Vagina (tissue), 2 donors: Measurements from ENCODE around the gene SLC5A10. TPM values are rescaled to one million over a fixed set of nuclear protein-coding genes. Genes with fewer than 3 reads are reported as not detected.

ENCODE experiments used
- DNase-seq, 2 donors: peaks; one replicate each; pipeline ENCODE4 v3.0.0-alpha.2; 2017; ENCODE audit errors: extremely low spot score in 2 of 2
- H3K27ac ChIP-seq: fragments of 200-600 bp; sonication (generic); one replicate; pipeline ENCODE4 v1.5.1; 2019
- H3K27me3 ChIP-seq: fragments of 200-600 bp; sonication (generic); one replicate; pipeline ENCODE4 v1.5.1; 2019
- H3K36me3 ChIP-seq, 2 donors: fragments of 200-600 bp; sonication (generic); one replicate each; pipeline ENCODE4 v1.5.1; 2017 to 2019
- H3K4me1 ChIP-seq: fragments of 200-600 bp; sonication (generic); one replicate; pipeline ENCODE4 v1.5.1; 2019
- H3K4me3 ChIP-seq, 2 donors: fragments of 200-600 bp; sonication (generic); 1 replicate in 1 of 2; 2 replicates in 1 of 2; pipeline ENCODE4 v1.5.1; 2016 to 2019
- H3K9me3 ChIP-seq: fragments of 200-600 bp; sonication (generic); one replicate; pipeline ENCODE4 v1.5.1; 2019
- POLR2A ChIP-seq, 2 donors: fragments of 450-650 bp; IDR thresholded peaks; one replicate each; pipeline ENCODE4 v1.6.1; 2017; ENCODE audit warnings: antibody characterized with exemption in 2 of 2, mild to moderate bottlenecking in 2 of 2, moderate library complexity in 2 of 2
- POLR2AphosphoS5 ChIP-seq, 2 donors: sonication (generic); formaldehyde crosslinking; IDR thresholded peaks; one replicate each; pipeline ENCODE4 v1.9.0; 2017; ENCODE audit warnings: antibody characterized with exemption in 2 of 2, mild to moderate bottlenecking in 2 of 2, low read depth in 1 of 2; ENCODE audit not compliant: insufficient read depth in 1 of 2
- intact Hi-C: fragments of 100-400 bp; cut with DNase I; formaldehyde crosslinking; loops from one replicate; pipeline ENCODE4 v1.15.1; 2023
- total RNA-seq: library from RNA; depleted of rRNA; stranded (reverse); fragments of >200 nt; gene quantifications from one replicate; pipeline ENCODE4 v1.2.3, GENCODE V29; 2016
- TF ChIP-seq, protein P1 (sequence below), 3 experiments: fragments of 450-650 bp in 2 of 3; fragments of 200-600 bp in 1 of 3; sonication (generic) in 1 of 3; IDR thresholded peaks; one replicate each; pipeline ENCODE4 v1.5.1; 2017 to 2019; ENCODE audit warnings: antibody characterized with exemption in 3 of 3, mild to moderate bottlenecking in 2 of 3, moderate library complexity in 2 of 3

The SLC5A10 gene
- total RNA-seq, 1 donor from 2014 or later = not detected

DNA sequence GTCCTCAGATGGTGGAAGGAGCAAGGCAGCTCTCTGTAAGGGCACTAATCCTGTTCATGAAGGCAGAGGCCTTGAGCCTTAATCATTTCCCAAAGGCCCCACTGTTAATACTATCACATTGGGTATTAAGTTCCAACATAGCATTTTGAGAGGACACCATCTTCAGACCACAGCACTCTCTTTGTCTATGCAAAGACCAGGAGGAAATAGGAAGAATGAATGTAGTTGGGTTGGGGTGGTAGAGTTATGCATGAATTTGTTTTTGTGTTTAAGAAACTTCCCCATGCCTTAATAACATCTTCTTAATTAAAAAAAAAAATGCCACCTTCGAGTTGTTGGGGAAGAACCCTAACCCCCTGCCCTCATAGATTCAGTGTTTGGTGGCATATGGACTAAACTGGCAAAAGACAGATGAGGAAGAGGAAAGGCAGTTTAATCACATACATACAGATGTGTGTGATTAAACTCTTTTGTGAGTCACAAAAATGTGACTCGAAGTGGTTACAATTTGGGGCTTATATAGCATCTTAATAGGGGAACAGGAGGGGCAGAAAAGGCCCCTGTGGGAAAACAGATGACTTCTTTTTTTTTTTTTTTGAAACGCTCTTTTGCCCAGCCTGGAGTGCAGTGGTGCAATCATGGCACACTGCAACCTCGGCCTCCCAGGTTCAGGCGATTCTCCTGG, 35.0 kb upstream of the SLC5A10 start:
- no peak overlapping the region for H3K4me3 ChIP-seq
- no peak overlapping the region for H3K27ac ChIP-seq
- no peaks in the 10 kb centered on the region for H3K9me3 ChIP-seq
- H3K36me3 ChIP-seq = peaks cover 0 to 19% of the 10 kb centered on the region in 2 donors
- H3K27me3 ChIP-seq = no peaks in the 10 kb centered on the region
- TF ChIP-seq POLR2AphosphoS5 (IDR thresholded peaks at IDR 0.05; ENCODE audit: insufficient read depth in 1 of 2, low read depth in 1 of 2) (no peak), POLR2A (IDR thresholded peaks at IDR 0.05) (no peak)
- TF ChIP-seq, protein P1, sequence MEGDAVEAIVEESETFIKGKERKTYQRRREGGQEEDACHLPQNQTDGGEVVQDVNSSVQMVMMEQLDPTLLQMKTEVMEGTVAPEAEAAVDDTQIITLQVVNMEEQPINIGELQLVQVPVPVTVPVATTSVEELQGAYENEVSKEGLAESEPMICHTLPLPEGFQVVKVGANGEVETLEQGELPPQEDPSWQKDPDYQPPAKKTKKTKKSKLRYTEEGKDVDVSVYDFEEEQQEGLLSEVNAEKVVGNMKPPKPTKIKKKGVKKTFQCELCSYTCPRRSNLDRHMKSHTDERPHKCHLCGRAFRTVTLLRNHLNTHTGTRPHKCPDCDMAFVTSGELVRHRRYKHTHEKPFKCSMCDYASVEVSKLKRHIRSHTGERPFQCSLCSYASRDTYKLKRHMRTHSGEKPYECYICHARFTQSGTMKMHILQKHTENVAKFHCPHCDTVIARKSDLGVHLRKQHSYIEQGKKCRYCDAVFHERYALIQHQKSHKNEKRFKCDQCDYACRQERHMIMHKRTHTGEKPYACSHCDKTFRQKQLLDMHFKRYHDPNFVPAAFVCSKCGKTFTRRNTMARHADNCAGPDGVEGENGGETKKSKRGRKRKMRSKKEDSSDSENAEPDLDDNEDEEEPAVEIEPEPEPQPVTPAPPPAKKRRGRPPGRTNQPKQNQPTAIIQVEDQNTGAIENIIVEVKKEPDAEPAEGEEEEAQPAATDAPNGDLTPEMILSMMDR (IDR thresholded peaks at IDR 0.05) = no peak
- no peak for DNase-seq
- peaks cover 14% of the 10 kb centered on the region for H3K4me1 ChIP-seq
- intact Hi-C loops = loop anchor here (1.0 kb wide), 1 partner anchor 17 kb away; no protein-coding TSS in a partner anchor

DNA sequence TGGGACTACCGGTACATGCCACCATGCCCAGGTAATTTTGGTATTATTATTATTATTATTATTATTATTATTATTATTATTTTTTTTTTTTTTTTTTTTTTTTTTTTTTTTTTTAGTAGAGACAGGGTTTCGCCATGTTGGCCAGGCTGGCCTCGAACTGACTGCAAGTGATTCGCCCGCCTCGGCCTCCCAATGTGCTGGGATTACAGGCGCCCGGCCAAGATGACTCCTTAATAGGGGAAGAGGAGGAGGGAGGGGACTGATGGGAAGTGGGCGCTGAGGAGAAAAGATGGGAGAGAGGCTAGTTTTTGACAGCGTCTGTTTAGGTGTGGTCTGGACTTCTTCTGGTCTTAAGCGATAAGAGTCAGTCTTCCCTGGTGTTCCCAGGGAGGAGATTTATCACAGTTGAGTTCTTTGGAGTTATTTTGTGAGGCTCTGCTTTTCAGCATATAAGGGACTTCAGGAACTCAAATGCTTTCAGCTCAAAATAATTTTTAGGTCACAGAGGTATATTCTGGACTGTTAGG, 34.4 kb upstream of the SLC5A10 start:
- TF ChIP-seq, protein P1 (IDR thresholded peaks at IDR 0.05) = no peak
- no peak for TF ChIP-seq POLR2AphosphoS5 (IDR thresholded peaks at IDR 0.05; ENCODE audit: insufficient read depth in 1 of 2, low read depth in 1 of 2)
- TF ChIP-seq POLR2A (IDR thresholded peaks at IDR 0.05) = no peak
- DNase-seq = no peak
- intact Hi-C loops = no loop called here
- H3K4me1 ChIP-seq = peaks cover 17% of the 10 kb centered on the region
- H3K9me3 ChIP-seq = no peaks in the 10 kb centered on the region
- no peak overlapping the region for H3K4me3 ChIP-seq
- no peaks in the 10 kb centered on the region for H3K27me3 ChIP-seq
- peaks cover 0 to 13% of the 10 kb centered on the region in 2 donors for H3K36me3 ChIP-seq
- no peak overlapping the region for H3K27ac ChIP-seq

DNA sequence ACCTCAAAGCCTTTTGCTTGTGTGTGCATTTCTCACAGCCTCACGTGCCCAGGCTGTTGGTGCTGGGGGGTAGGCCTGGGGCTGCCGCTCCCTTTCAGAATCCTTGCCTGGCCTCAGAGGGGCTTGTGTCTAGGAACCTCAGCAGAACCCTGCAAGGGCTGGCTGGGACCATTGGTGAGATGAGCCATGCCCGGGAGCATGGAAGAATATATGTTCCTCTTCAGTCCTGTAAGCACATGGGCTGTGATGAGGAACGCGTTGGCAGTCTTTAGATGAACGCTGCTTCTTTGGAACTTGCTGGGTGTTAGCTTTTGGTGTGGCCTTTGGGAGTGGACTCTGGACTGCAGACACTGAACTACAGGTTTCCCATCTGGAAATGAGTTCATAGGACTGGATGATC, 32.0 kb upstream of the SLC5A10 start:
- Histone ChIP-seq H3K36me3 (peaks cover 0 to 5% of the 10 kb centered on the region in 2 donors), H3K4me1 (peaks cover 23% of the 10 kb centered on the region), H3K27ac (no peak overlapping the region), H3K9me3 (no peaks in the 10 kb centered on the region), H3K27me3 (no peaks in the 10 kb centered on the region), H3K4me3 (no peak overlapping the region)
- intact Hi-C loops = no loop called here
- no peak for DNase-seq
- TF ChIP-seq, protein P1 (IDR thresholded peaks at IDR 0.05) = no peak
- TF ChIP-seq POLR2A (IDR thresholded peaks at IDR 0.05) (no peak), POLR2AphosphoS5 (IDR thresholded peaks at IDR 0.05; ENCODE audit: insufficient read depth in 1 of 2, low read depth in 1 of 2) (no peak)

DNA sequence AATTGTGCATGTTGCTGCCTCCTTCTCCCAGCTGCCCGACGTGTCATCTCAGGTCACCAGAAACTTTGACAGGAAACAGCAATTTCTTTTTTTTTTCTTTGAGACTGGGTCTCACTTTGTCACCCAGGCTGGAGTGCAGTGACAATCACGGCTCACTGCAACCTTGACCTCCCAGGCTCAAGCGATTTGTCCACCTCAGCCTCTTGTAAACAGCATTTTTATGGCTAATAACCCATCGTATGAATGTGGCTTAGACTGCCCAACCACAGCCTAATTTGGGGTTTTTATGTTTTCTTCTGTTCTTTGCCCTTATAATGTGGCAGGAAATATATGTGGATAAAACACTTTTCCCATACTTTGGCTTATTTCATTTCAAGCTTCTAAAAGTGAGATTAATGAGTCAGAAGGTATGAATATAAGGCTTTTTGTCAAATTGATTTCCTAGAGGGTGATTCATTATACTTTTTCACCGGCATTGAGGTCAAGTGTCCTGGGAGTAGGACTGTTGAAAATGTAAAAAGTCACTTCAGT, 31.0 kb upstream of the SLC5A10 start:
- no peak for TF ChIP-seq POLR2A (IDR thresholded peaks at IDR 0.05)
- TF ChIP-seq, protein P1 (IDR thresholded peaks at IDR 0.05) = no peak
- no peak for TF ChIP-seq POLR2AphosphoS5 (IDR thresholded peaks at IDR 0.05; ENCODE audit: insufficient read depth in 1 of 2, low read depth in 1 of 2)
- Histone ChIP-seq H3K4me3 (no peak overlapping the region), H3K9me3 (no peaks in the 10 kb centered on the region), H3K4me1 (peaks cover 23% of the 10 kb centered on the region), H3K27me3 (no peaks in the 10 kb centered on the region), H3K36me3 (peaks cover 0 to 5% of the 10 kb centered on the region in 2 donors), H3K27ac (no peak overlapping the region)
- no peak for DNase-seq
- intact Hi-C loops = no loop called here

DNA sequence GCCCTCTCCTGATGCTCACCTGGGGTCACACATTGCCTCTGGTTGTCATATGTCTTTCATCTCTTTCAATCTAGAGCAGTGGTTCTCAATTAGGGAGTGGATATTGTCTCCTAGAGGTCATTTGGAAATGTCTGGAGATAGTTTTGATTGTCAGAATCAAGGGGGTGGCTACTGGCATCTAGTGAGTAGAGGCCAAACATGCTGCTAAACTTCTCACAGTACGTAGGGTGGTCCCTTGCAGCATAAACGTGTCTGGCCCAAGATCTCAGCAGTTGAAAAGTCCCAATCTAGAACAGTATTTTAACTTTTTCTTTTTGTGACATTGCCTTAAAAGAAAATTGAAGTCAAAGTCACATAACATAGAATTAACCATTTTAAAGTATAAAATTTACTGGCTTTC, 30.5 kb upstream of the SLC5A10 start:
- TF ChIP-seq POLR2AphosphoS5 (IDR thresholded peaks at IDR 0.05; ENCODE audit: insufficient read depth in 1 of 2, low read depth in 1 of 2) (no peak), POLR2A (IDR thresholded peaks at IDR 0.05) (no peak)
- TF ChIP-seq, protein P1 (IDR thresholded peaks at IDR 0.05) = no peak
- Histone ChIP-seq H3K9me3 (no peaks in the 10 kb centered on the region), H3K27ac (no peak overlapping the region), H3K4me3 (no peak overlapping the region), H3K4me1 (peaks cover 23% of the 10 kb centered on the region), H3K36me3 (peaks cover 0 to 5% of the 10 kb centered on the region in 2 donors), H3K27me3 (no peaks in the 10 kb centered on the region)
- DNase-seq = no peak
- intact Hi-C loops = no loop called here
